Mucosa of descending colon (tissue), 3 donors: Measurements from ENCODE around the gene SFTA2. TPM values are rescaled to one million over a fixed set of nuclear protein-coding genes. Genes with fewer than 3 reads are reported as not detected.
"Not testable (repeated sequence)": the region's sequence is repeated elsewhere in the genome, so short reads cannot be mapped to it uniquely, and the experiment has no call there.

Source experiments
- ATAC-seq: fragments of 200-7000 bp; cut with Tn5 transposase; one replicate; pipeline ENCODE4 v1.9.1; 2020; ENCODE audit warnings: mild to moderate bottlenecking, moderate library complexity
- DNase-seq, 3 donors: peaks; one replicate each; pipeline ENCODE4 v3.0.0-alpha.2; 2020
- H3K36me3 ChIP-seq: fragments of 200-600 bp; one replicate; pipeline ENCODE4 v1.8.0; 2021; ENCODE audit warnings: low read depth, mild to moderate bottlenecking
- H3K4me1 ChIP-seq: fragments of 200-600 bp; one replicate; pipeline ENCODE4 v1.8.0; 2021; ENCODE audit warnings: low read depth, mild to moderate bottlenecking
- H3K4me3 ChIP-seq: fragments of 200-600 bp; one replicate; pipeline ENCODE4 v1.8.0; 2021; ENCODE audit warnings: mild to moderate bottlenecking
- H3K9me3 ChIP-seq: fragments of 200-600 bp; one replicate; pipeline ENCODE4 v1.8.0; 2021; ENCODE audit warnings: mild to moderate bottlenecking
- CTCF ChIP-seq: fragments of 200-600 bp; IDR thresholded peaks from one replicate; pipeline ENCODE4 v1.8.0; 2022; ENCODE audit warnings: antibody characterized with exemption, mild to moderate bottlenecking
- intact Hi-C, 2 donors: fragments of 100-400 bp; cut with DNase I in 1 of 2; cut with micrococcal nuclease in 1 of 2; formaldehyde crosslinking; loops; one replicate each; pipeline versions ENCODE4 v1.11.0 to v1.11.1; 2022; cut with DNase I, micrococcal nuclease
- total RNA-seq, 3 donors: library from RNA; stranded (reverse); fragmentation: NEBNext Ultra II Directional in 2 of 3; extraction: Animal tissue kit (Norgen Biotek cat#: 25700) in 2 of 3; gene quantifications; one replicate each; pipeline versions ENCODE4 v1.2.1 to v1.2.4, GENCODE V29; 2021 to 2023
- donor health status: DM: no; HTN: no; CAD: no; lungs with moderate emphysema.
- donor health status: DM: no; HTN: no; CAD: no.
- donor health status: DM: no; HTN: yes; CAD: no.

SFTA2 gene
- total RNA-seq, 3 donors from 2014 or later, result not detected

GRCh38 chr6:30915591-30915946 lies 16.4 kb downstream of the SFTA2 start:
- Histone ChIP-seq H3K9me3 (no peaks in the 10 kb centered on the region), H3K4me1 (peaks cover 15% of the 10 kb centered on the region), H3K36me3 (no peaks in the 10 kb centered on the region), H3K4me3 (no peak overlapping the region)
- intact Hi-C loops, result loop anchor here in 1 of 2 donors (5.0 kb wide), 1 partner anchor 172 kb away; no protein-coding TSS in a partner anchor
- peak; percentile 25 for TF ChIP-seq CTCF
- peak; percentile 35 for ATAC-seq
- DNase-seq, result peak in 1 of 3 donors; percentile 49

GRCh38 chr6:30914854-30915590 lies 16.9 kb downstream of the SFTA2 start:
- intact Hi-C loops, result loop anchor here in 1 of 2 donors (5.0 kb wide), 1 partner anchor 172 kb away; no protein-coding TSS in a partner anchor
- Histone ChIP-seq H3K4me1 (peaks cover 15% of the 10 kb centered on the region), H3K9me3 (no peaks in the 10 kb centered on the region), H3K4me3 (no peak overlapping the region), H3K36me3 (no peaks in the 10 kb centered on the region)
- ATAC-seq (peak; percentile 2), DNase-seq (peak in 1 of 3 donors; percentile 23)
- no peak for TF ChIP-seq CTCF

GRCh38 chr6:30914076-30914853 lies 17.7 kb downstream of the SFTA2 start, which contains the start of gene VARS2:
Gene VARS2 (plus strand): TSS chr6:30914238. CDS start chr6:30914837, 599 bp downstream.
- peak; percentile 12 for TF ChIP-seq CTCF
- ATAC-seq (peak; percentile 96), DNase-seq (peak; percentile 95 to 97 (median 96))
- no peaks in the 10 kb centered on the region for H3K9me3 ChIP-seq
- intact Hi-C loops, result no loop called here
- H3K4me3 ChIP-seq, result peak within 1 kb of the TSS; percentile 24
- peaks cover 15% of the 10 kb centered on the region for H3K4me1 ChIP-seq
- H3K36me3 ChIP-seq, result no peaks in the 10 kb centered on the region

GRCh38 chr6:30913721-30914075 lies 18.3 kb downstream of the SFTA2 start:
- DNase-seq, result no peak
- intact Hi-C loops, result no loop called here
- Histone ChIP-seq H3K4me3 (peak overlapping the region; percentile 24), H3K4me1 (peaks cover 20% of the 10 kb centered on the region), H3K9me3 (no peaks in the 10 kb centered on the region), H3K36me3 (no peaks in the 10 kb centered on the region)
- ATAC-seq, result no peak
- TF ChIP-seq CTCF, result no peak

- peak in 1 of 3 donors; percentile 36 for DNase-seq
- H3K4me3 ChIP-seq, result no peak overlapping the region
- peaks cover 25% of the 10 kb centered on the region for H3K4me1 ChIP-seq
- peaks cover 2% of the 10 kb centered on the region for H3K36me3 ChIP-seq
- H3K9me3 ChIP-seq, result no peaks in the 10 kb centered on the region
- ATAC-seq, result no peak
- intact Hi-C loops, result no loop called here
- TF ChIP-seq CTCF, result no peak
Measured at GRCh38 chr6:30912746-30913520, 19.0 kb downstream of the SFTA2 start.

- peak in 2 of 3 donors; percentile 23 to 45 for DNase-seq
- H3K9me3 ChIP-seq, H3K36me3 ChIP-seq, ATAC-seq, intact Hi-C loops, H3K4me3 ChIP-seq: not testable (repeated sequence)
- peaks cover 25% of the 10 kb centered on the region for H3K4me1 ChIP-seq
Measured at GRCh38 chr6:30910473-30910872, 21.5 kb downstream of the SFTA2 start.
